Measurements from ENCODE around the gene DCTN1.

DCTN1 gene

GRCh38 chr2:74333175-74333574 is 46.9 kb downstream of the DCTN1 start:
- no peak overlapping the region for H3K27ac Mint-ChIP-seq

GRCh38 chr2:74332550-74333174 is 47.4 kb downstream of the DCTN1 start:
- Mint-ChIP-seq H3K27me3 (no peaks in the 10 kb centered on the region), H3K4me1 (ENCODE audit: low read depth) (peaks cover 3% of the 10 kb centered on the region), H3K36me3 (peaks cover 11% of the 10 kb centered on the region), H3K9me3 (ENCODE audit: low read depth) (no peaks in the 10 kb centered on the region), H3K4me3 (no peak overlapping the region), H3K27ac (no peak overlapping the region)

More at GRCh38 chr2:74333175-74333574, 46.9 kb downstream of the DCTN1 start:
- no peak overlapping the region for H3K4me3 Mint-ChIP-seq
- H3K4me1 Mint-ChIP-seq (ENCODE audit: low read depth): peaks cover 3% of the 10 kb centered on the region
- H3K9me3 Mint-ChIP-seq (ENCODE audit: low read depth): no peaks in the 10 kb centered on the region
- no peaks in the 10 kb centered on the region for H3K27me3 Mint-ChIP-seq
- H3K36me3 Mint-ChIP-seq: peaks cover 14% of the 10 kb centered on the region

GRCh38 chr2:74328573-74328972 is 51.5 kb downstream of the DCTN1 start:
- Mint-ChIP-seq H3K4me1 (ENCODE audit: low read depth) (no peaks in the 10 kb centered on the region), H3K36me3 (peaks cover 10% of the 10 kb centered on the region), H3K27me3 (no peaks in the 10 kb centered on the region), H3K4me3 (no peak overlapping the region), H3K27ac (no peak overlapping the region), H3K9me3 (ENCODE audit: low read depth) (no peaks in the 10 kb centered on the region)

GRCh38 chr2:74328074-74328473 is 52.0 kb downstream of the DCTN1 start:
- no peak overlapping the region for H3K4me3 Mint-ChIP-seq
- no peaks in the 10 kb centered on the region for H3K27me3 Mint-ChIP-seq
- no peaks in the 10 kb centered on the region for H3K4me1 Mint-ChIP-seq (ENCODE audit: low read depth)
- no peaks in the 10 kb centered on the region for H3K9me3 Mint-ChIP-seq (ENCODE audit: low read depth)
- H3K36me3 Mint-ChIP-seq: peaks cover 10% of the 10 kb centered on the region
- no peak overlapping the region for H3K27ac Mint-ChIP-seq

- H3K4me1 Mint-ChIP-seq (ENCODE audit: low read depth): no peaks in the 10 kb centered on the region
Measured at GRCh38 chr2:74327627-74328026, 52.5 kb downstream of the DCTN1 start.

GRCh38 chr2:74327199-74327598 is 52.9 kb downstream of the DCTN1 start:
- Mint-ChIP-seq H3K36me3 (peaks cover 6% of the 10 kb centered on the region), H3K27ac (no peak overlapping the region), H3K9me3 (ENCODE audit: low read depth) (no peaks in the 10 kb centered on the region), H3K4me3 (no peak overlapping the region), H3K27me3 (no peaks in the 10 kb centered on the region), H3K4me1 (ENCODE audit: low read depth) (no peaks in the 10 kb centered on the region)

More at GRCh38 chr2:74327627-74328026, 52.5 kb downstream of the DCTN1 start:
- Mint-ChIP-seq H3K4me3 (no peak overlapping the region), H3K27me3 (no peaks in the 10 kb centered on the region), H3K36me3 (peaks cover 10% of the 10 kb centered on the region), H3K9me3 (ENCODE audit: low read depth) (no peaks in the 10 kb centered on the region), H3K27ac (no peak overlapping the region)

GRCh38 chr2:74325815-74326214 is 54.3 kb downstream of the DCTN1 start:
- H3K36me3 Mint-ChIP-seq: peaks cover 9% of the 10 kb centered on the region
- no peaks in the 10 kb centered on the region for H3K9me3 Mint-ChIP-seq (ENCODE audit: low read depth)
- H3K27me3 Mint-ChIP-seq: no peaks in the 10 kb centered on the region
- H3K27ac Mint-ChIP-seq: no peak overlapping the region
- no peaks in the 10 kb centered on the region for H3K4me1 Mint-ChIP-seq (ENCODE audit: low read depth)
- H3K4me3 Mint-ChIP-seq: no peak overlapping the region

GRCh38 chr2:74321737-74322136 is 58.4 kb downstream of the DCTN1 start:
- Mint-ChIP-seq H3K36me3 (peaks cover 16% of the 10 kb centered on the region), H3K27me3 (no peaks in the 10 kb centered on the region), H3K4me1 (ENCODE audit: low read depth) (no peaks in the 10 kb centered on the region), H3K9me3 (ENCODE audit: low read depth) (no peaks in the 10 kb centered on the region), H3K4me3 (no peak overlapping the region), H3K27ac (no peak overlapping the region)

GRCh38 chr2:74317701-74318100 is 62.4 kb downstream of the DCTN1 start:
- Mint-ChIP-seq H3K4me3 (no peak overlapping the region), H3K27me3 (no peaks in the 10 kb centered on the region), H3K9me3 (ENCODE audit: low read depth) (no peaks in the 10 kb centered on the region), H3K4me1 (ENCODE audit: low read depth) (no peaks in the 10 kb centered on the region), H3K36me3 (peaks cover 31% of the 10 kb centered on the region), H3K27ac (no peak overlapping the region)

- no peaks in the 10 kb centered on the region for H3K27me3 Mint-ChIP-seq
- H3K4me1 Mint-ChIP-seq (ENCODE audit: low read depth): no peaks in the 10 kb centered on the region
- no peak overlapping the region for H3K4me3 Mint-ChIP-seq
- no peak overlapping the region for H3K27ac Mint-ChIP-seq
- H3K9me3 Mint-ChIP-seq (ENCODE audit: low read depth): no peaks in the 10 kb centered on the region
- H3K36me3 Mint-ChIP-seq: peaks cover 33% of the 10 kb centered on the region
Measured at GRCh38 chr2:74316627-74317295, 63.4 kb downstream of the DCTN1 start.

GRCh38 chr2:74314107-74314506 is 66.0 kb downstream of the DCTN1 start:
- no peak overlapping the region for H3K27ac Mint-ChIP-seq
- no peak overlapping the region for H3K4me3 Mint-ChIP-seq
- H3K36me3 Mint-ChIP-seq: peaks cover 32% of the 10 kb centered on the region

GRCh38 chr2:74313497-74313896 is 66.6 kb downstream of the DCTN1 start:
- Mint-ChIP-seq H3K4me1 (ENCODE audit: low read depth) (no peaks in the 10 kb centered on the region), H3K9me3 (ENCODE audit: low read depth) (no peaks in the 10 kb centered on the region), H3K4me3 (no peak overlapping the region), H3K27me3 (no peaks in the 10 kb centered on the region), H3K36me3 (peaks cover 32% of the 10 kb centered on the region), H3K27ac (no peak overlapping the region)

More at GRCh38 chr2:74314107-74314506, 66.0 kb downstream of the DCTN1 start:
- H3K4me1 Mint-ChIP-seq (ENCODE audit: low read depth): no peaks in the 10 kb centered on the region
- no peaks in the 10 kb centered on the region for H3K9me3 Mint-ChIP-seq (ENCODE audit: low read depth)
- no peaks in the 10 kb centered on the region for H3K27me3 Mint-ChIP-seq

- Mint-ChIP-seq H3K4me1 (ENCODE audit: low read depth) (no peaks in the 10 kb centered on the region), H3K27me3 (no peaks in the 10 kb centered on the region), H3K4me3 (no peak overlapping the region), H3K36me3 (peaks cover 31% of the 10 kb centered on the region), H3K27ac (no peak overlapping the region), H3K9me3 (ENCODE audit: low read depth) (no peaks in the 10 kb centered on the region)
Measured at GRCh38 chr2:74312913-74313312, 67.2 kb downstream of the DCTN1 start.
